Measurements from ENCODE around the gene EPM2AIP1. TPM values are rescaled to one million over a fixed set of nuclear protein-coding genes. Genes with fewer than 3 reads are reported as not detected.
"Not testable (repeated sequence)": the region's sequence is repeated elsewhere in the genome, so short reads cannot be mapped to it uniquely, and the experiment has no call there.

EPM2AIP1 gene
- total RNA-seq, 1 donor from 2014 or later, result 22.1 TPM

DNA sequence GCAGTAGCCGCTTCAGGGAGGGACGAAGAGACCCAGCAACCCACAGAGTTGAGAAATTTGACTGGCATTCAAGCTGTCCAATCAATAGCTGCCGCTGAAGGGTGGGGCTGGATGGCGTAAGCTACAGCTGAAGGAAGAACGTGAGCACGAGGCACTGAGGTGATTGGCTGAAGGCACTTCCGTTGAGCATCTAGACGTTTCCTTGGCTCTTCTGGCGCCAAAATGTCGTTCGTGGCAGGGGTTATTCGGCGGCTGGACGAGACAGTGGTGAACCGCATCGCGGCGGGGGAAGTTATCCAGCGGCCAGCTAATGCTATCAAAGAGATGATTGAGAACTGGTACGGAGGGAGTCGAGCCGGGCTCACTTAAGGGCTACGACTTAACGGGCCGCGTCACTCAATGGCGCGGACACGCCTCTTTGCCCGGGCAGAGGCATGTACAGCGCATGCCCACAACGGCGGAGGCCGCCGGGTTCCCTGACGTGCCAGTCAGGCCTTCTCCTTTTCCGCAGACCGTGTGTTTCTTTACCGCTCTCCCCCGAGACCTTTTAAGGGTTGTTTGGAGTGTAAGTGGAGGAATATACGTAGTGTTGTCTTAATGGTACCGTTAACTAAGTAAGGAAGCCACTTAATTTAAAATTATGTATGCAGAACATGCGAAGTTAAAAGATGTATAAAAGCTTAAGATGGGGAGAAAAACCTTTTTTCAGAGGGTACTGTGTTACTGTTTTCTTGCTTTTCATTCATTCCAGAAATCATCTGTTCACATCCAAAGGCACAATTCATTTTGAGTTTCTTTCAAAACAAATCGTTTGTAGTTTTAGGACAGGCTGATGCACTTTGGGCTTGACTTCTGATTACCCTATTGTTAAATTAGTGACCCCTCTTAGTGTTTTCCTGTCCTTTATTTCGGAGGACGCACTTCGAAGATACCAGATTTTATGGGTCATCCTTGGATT lies 674 bp upstream of the EPM2AIP1 start, which contains the start of gene MLH1:
Gene MLH1, plus strand, starts transcription at position 193 of the 958 bp plus-strand sequence. Its CDS starts 30 bp downstream, at position 223.
- peak; percentile 100 for DNase-seq (ENCODE audit: low read depth)

DNA sequence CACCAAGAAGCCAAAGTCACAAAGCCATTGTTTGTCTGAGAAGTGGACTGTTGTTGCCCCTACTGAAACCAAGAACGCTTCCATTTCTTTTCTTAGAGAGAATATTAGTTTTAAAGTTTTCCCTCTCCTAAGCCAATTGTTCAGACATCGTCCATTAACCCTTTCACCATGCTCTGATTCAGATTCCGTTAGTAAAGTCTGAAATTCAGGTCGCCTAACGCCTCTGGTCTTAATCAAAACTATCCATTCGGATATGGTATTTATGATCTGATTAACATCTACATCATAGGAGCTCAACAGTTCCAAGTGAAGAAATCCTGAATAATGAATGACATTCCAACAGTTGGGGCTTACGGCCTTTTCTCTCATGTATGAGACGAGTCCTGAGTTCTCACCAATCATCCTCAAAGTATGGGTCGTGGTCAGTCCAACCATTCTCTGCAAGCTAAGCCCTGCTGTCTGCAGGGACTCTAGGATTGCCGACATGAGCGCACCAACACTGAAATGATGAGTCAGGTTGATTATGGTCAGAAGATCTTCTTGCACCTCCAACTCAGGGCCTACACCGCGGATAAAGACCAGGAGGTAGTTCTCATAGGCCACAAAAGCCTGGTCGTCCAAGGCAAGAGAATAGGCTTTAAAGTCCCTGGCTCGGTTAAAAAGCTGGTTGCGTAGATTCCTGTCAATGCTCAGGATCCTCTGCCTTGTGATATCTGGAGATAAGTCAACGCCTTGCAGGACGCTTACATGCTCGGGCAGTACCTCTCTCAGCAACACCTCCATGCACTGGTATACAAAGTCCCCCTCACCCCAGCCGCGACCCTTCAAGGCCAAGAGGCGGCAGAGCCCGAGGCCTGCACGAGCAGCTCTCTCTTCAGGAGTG lies 767 bp downstream of the EPM2AIP1 start:
- DNase-seq (ENCODE audit: low read depth), result peak; percentile 65

DNA sequence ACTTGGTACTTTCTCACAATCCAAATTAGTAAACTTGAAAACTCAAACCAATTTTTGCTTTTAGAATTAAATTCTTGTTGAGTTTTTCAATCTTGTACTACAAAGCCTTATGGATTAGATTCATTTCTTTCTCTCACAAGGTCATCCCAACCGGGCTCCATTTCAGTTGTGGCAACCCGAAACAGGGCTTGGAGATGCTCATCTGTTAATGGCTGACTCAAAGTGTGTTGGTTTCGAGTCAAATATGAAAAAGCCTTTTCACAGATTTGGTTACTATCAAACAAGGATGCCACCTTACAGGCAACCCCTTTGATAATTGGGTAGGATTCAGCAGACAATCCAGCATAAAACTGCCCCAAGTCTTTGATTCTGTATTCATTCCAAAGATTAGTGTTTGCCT lies 1.8 kb downstream of the EPM2AIP1 start:
- DNase-seq (ENCODE audit: low read depth), result no peak

DNA sequence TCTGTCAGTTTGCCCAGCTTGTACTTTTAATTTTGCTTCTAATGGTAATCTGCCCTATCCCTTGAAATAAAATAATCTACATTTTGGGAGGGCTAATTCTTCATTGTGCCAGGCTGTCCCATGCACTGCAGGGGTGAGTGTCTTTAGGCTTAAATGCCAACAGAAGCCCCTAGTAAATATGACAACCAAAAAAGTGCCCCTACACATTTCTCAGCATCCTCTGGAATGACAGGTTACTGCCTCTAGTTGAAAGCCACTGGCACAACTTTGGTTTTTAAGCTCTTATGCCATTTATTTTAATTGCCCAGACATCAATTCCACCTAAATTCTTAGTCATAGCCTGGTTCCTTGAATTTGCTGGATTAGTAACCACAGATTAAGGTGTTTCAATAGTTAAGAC lies 3.4 kb downstream of the EPM2AIP1 start:
- no peak for DNase-seq (ENCODE audit: low read depth)

DNA sequence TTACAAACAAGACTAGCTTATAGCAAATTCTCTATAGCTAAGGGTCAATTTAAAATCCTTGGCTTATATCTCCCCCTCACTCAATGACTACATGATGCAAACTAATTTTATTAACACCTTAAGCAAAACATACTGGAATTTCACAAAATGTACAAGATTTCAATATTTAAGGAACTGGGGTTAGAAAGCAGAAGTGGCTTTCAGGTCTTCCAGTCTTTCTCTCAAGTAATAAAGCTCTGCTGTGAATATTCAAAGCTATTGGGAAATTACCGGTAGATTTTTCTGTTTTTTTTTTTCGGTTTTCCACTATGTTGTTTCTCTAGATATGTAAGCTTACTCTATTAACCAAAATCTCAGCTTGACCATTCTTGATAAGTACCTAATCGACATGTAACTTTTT lies 3.9 kb downstream of the EPM2AIP1 start:
- DNase-seq (ENCODE audit: low read depth), result no peak

DNA sequence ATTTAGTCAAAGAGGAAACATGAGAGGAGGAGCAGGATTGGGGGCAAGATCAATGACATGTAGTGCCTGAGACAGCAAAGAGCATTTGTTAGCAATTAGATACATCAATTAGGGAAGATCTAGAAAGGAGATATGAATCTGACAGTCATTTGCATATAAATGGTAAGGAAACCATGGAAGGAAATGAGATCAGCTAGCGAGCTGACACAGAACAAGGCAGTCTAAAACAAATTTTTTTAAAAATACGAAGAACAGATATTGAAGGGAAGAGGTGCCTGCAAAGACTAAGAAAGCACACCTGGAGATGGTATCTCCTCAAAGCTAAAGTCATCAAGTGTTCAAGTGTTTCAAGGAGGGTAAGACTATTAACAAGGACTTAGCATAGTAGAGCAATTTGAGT lies 4.6 kb downstream of the EPM2AIP1 start:
- DNase-seq (ENCODE audit: low read depth), result no peak

DNA sequence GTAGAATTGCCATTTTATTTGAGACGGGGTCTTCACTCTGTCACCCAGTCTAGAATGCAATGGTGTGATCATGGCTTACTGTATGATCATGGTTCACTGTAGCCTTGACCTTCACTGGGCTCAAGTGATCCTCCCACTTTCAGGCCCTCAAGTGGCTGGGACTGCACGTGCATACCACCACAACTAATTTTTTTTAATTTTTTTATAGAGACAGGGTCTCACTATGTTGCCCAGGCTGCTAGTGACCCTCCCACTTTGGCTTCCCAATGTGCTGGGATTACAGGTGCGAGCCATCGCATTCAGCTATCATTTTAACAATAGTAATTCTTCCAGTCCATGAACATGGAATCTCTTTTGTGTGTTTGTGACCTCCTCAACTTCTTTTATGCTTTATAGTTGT lies 11.9 kb downstream of the EPM2AIP1 start:
- no peak for DNase-seq (ENCODE audit: low read depth)

DNA sequence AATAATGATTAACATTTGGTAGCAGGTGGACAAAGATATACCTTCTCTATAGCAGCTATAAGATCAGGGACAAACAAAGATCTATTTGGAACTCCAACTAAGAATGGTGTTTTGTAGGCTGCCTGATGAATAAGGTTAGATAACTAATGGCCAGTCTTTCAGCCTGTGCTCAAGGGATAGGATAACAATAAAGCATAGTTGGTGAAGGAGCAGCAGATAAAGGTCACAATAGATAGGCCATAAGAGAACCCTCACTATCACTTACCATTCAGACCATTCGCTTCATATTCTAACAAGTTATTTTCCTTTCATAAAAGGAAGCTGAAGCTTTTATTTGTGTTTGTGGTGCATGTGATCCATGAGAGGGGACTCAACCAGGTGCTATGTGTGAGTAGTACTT lies 19.8 kb downstream of the EPM2AIP1 start:
- DNase-seq (ENCODE audit: low read depth), result no peak

DNA sequence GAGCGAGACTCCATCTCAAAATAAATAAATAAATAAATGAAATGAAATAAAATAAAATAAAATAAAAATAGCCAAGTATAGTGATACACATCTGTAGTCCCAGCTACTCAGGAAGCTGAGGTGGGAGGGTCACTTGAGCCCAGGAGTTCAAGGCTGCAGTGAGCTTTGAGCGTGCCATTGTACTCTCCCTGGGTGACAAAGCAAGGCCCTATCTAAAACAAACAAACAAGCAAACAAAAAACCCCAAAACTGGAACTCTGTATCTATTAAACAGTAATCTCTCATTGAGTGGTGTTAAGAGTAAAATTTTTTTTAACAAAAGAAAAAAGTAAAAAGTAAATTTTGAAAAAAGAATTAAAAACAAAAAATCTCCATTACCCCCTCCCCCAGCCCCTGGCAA lies 20.8 kb downstream of the EPM2AIP1 start:
- no peak for DNase-seq (ENCODE audit: low read depth)

DNA sequence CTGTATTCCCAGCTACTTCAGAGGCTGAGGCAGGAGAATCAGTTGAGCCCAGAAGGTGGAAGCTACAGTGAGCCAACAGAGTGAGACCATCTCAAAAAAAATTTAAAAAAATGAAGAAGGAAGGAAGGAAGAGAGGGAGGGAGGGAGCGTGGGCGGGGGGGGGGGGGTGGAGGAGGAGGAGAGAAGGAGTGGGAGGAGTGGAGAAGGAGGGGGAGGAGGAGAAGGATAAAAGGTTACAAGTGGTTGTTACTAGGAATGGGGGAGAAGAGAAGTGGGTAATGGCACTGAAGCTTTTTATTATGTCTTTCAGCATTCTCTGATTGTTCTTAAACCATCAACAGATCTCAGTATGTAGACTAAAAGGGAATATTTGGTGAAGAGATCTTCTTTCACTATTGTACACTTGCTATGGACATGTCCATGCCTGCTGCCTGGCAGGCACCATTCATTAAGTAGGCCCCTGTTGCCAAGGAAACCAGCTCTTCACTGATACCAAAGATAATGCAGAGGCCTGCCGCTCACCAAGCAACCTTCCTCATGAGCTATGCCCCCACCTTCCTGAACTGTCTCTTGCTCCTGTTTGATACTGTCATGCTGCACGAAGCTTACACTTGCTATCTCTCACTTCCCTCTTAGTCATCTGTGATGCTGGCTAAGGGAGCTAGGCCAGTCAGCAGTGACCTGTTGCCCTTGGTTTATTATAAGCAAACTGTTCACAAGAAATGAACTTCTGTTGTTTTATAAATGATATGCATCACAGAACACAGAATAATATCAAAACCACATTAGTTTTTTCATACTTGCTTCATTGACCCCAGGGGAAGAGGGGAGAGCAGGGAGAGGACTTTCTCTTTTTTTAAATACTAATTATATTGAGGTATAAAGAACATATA lies 23.1 kb downstream of the EPM2AIP1 start:
- peak; percentile 36 for DNase-seq (ENCODE audit: low read depth)

DNA sequence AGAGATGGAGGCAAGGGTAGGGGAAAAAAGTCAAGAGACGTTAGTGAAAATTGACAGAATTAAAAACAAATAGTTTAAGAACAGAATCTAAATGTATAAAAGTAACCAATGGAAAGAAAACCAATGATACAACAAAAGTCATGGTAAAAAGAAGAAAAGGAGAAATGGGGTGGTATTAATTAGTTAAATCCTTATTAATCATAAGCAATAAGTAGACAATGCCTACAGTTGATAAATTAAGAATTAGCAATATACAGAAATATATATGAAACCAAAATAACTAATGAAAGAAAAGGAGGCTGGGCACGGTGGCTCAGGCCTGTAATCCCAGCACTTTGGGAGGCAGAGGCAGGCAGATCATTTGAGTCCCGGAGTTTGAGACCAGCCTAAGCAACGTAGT lies 23.8 kb downstream of the EPM2AIP1 start:
- DNase-seq (ENCODE audit: low read depth), result no peak

DNA sequence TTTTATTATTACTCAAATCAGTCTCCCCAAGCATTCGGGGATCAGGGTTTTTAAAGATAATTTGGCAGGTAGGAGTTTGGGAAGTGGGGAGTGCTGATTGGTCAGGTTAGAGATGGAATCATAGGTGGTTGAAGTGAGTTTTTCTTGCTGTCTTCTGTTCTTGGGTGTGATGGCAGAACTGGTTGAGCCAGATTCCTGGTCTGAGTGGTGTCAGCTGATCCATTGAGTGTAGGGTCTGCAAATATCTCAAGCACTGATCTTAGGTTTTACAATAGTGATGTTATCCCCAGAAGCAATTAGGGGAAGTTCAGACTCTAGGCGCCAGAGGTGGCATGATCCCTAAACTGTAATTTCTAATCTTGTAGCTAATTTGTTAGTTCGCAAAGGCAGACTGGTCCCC lies 27.5 kb downstream of the EPM2AIP1 start:
- no peak for DNase-seq (ENCODE audit: low read depth)

DNA sequence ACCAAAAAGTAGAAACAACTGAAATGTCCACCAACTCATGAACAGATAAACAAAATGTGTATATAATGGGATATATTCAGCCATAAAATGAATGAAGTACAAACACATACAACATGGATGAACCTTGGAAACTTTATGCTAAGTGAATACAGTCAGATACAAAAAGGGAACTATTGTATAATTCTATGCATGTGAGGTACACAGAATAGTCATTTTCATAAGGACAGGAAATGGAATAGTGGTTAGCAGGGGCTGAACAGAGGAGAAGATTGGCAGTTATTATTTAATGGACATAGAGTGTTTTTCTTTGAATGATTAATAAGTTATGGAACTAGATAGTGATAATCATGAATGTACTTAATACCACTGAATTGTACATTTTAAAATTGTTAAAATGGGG lies 28.1 kb downstream of the EPM2AIP1 start:
- no peak for DNase-seq (ENCODE audit: low read depth)

DNA sequence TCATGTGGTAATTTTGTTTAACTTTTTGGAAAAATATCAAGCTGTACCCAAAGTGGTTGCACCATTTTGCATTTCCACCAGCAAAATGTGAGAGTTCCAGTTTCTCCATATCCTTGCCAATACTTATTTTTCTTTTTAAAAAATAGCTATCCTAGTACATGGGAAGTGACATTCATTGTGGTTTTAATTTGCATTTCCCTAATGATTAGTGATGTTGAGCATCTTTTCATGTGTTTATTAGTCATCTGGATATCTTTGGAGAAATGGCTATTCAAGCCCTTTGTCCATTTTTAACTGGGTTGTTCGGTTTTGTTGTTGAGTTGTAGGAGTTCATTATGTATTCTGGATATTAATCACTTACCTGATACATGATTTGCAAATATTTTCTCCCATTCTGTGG lies 28.6 kb downstream of the EPM2AIP1 start:
- DNase-seq (ENCODE audit: low read depth), result no peak

DNA sequence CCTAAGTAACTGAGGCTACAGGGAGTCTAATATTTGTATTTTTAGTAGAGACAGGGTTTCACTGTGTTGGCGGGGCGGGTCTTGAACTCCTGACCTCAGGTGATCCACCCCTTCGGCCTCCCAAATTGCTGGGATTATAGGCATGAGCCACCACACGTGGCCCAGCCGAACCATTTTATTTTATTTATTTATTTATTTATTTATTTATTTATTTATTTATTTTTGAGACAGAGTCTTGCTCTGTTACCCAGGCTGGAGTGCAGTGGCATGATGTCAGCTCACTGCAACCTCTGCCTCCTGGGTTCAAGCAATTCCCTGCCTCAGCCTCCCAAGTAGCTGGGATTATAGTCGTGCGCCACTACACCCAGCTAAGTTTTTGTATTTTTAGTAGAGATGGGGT lies 29.9 kb downstream of the EPM2AIP1 start:
- not testable (repeated sequence) for DNase-seq (ENCODE audit: low read depth)

DNA sequence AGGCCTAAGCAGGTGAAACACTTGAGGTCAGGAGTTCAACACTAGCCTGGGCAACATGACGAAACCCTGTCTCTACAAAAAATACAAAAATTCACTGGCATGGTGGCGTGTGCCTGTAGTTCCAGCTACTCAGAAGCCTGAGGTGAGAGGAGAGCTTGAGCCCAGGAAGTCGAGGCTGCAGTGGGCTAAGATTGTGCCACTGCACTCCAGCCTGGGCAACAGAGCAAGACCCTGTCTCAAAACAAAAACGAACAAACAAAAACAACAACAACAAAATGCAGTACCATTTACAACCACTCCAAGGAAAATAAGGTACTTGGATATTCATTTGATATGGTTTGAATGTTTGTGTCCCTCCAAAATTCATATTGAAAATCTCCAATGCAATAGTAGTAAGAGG lies 32.4 kb downstream of the EPM2AIP1 start:
- DNase-seq (ENCODE audit: low read depth), result no peak

DNA sequence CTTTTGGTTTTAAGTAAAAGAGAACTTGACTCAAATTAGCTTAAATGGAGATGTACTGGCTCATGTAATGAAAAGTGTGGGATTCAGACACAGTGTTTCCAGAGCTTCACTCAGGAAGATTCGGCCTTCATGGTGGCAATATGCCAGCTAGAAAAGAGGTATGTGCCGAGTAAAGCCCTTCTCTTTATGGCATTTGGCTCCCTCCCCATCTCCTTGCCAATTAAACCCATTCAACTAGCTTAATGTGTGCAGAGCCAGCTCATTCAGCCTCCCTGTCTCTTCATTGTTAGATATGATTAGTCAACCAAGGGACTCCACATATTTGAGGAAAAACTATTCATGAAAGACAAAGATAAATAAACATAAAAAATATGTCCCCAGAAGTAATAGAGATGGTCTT lies 33.1 kb downstream of the EPM2AIP1 start:
- no peak for DNase-seq (ENCODE audit: low read depth)

DNA sequence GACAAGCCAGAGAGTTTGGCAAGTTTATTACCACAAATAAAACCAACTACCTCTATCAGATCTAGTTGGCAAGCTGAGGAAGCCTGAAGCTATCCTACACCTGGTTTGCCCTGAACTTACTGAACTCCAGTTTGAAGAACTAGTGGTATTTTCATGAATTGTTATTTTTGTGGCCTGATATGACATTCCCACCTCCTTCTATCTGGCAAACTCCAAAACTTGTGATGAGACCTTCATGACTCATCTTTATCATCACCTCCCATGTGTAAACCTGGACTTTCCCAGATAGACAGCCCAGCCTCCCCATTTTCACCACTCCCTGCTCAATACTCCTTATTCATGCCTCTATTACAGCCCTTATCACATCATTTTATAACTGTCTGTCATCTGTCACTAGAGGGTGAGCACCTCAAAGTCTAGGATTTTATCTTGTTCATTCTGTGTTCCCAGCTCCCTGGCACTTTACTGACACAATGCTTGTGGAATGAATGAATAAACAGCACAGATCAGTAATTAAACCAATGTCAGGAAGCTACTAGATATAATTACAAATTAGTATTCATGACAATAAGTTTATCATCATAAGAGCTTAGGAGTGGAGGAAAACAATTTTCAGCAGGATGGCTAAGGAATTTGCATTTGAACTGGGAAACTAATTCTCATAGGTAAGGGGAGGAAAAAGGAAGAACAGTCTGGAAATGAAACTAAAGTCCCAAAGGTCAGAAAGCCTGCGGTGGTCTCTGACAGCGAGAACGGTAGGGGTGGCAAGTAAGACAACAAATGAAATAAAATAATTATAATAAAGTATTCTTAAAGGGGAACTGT lies 34.9 kb downstream of the EPM2AIP1 start:
- DNase-seq (ENCODE audit: low read depth), result no peak

DNA sequence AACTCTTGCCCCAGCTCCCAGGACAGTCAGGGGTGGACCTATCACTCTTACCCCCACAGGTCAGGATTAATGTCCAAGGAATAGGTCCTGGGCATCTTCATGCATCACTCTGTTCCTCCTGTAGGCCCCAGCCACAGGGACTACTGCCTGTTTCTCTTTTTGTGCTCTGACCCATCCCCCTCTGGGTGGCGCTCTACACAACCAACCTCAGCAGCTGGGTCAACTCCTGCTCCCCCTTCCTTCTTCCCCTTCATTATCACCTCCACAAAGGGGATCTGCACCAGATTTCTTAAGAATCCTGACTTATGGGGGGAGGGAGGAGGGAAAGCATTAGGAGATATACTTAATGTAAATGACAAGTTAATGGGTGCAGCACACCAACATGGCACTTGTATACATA lies 35.9 kb downstream of the EPM2AIP1 start:
- no peak for DNase-seq (ENCODE audit: low read depth)

DNA sequence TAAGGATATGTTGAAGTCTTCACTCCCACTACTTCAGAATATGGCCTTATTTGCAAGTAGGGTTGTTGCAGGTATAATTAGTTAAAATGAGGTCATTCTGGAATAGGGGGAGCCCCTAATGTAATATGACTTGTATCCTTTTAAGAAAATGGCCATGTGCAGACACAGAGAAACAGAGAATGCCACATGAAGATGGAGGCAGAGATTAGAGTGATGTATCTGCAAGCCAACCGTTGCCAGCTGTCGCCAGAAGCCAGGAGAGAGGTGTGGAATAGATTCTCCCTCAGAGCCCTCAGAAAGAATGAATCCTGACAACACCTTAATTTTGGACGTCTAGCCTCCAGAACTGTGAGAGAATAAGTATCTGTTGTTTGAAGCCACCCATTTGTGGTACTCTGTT lies 36.8 kb downstream of the EPM2AIP1 start:
- DNase-seq (ENCODE audit: low read depth), result no peak
